ENCODE data around the gene RCL1.

- no peak for TF ChIP-seq CTCF (IDR thresholded peaks at IDR 0.05)
- no peak for TF ChIP-seq JUND (IDR thresholded peaks at IDR 0.05)
- no peak for TF ChIP-seq TAF1 (IDR thresholded peaks at IDR 0.05; ENCODE audit: borderline replicate concordance, low read depth, low read length)
Observed at GRCh38 chr9:4760122-4760521, 32.6 kb upstream of the RCL1 start.
